Daoy (cell line): ENCODE measurements around the gene PRKD1. TPM values are rescaled to one million over a fixed set of nuclear protein-coding genes. Genes with fewer than 3 reads are reported as not detected.
A peak's percentile ranks its signal among the peaks of the same experiment; 100 is the strongest.

Experiments
- DNase-seq: peaks from one replicate; pipeline ENCODE4 v3.0.0-alpha.2; 2015; ENCODE audit warnings: low read depth
- total RNA-seq: library from RNA; depleted of rRNA; stranded (reverse); fragments of >200 nt; shearing (Covaris generic); gene quantifications from 2 replicates; pipeline ENCODE4 v1.2.3, GENCODE V29; 2014

Gene PRKD1
- total RNA-seq, 1 experiment from 2014 or later = 3.3 TPM

DNA sequence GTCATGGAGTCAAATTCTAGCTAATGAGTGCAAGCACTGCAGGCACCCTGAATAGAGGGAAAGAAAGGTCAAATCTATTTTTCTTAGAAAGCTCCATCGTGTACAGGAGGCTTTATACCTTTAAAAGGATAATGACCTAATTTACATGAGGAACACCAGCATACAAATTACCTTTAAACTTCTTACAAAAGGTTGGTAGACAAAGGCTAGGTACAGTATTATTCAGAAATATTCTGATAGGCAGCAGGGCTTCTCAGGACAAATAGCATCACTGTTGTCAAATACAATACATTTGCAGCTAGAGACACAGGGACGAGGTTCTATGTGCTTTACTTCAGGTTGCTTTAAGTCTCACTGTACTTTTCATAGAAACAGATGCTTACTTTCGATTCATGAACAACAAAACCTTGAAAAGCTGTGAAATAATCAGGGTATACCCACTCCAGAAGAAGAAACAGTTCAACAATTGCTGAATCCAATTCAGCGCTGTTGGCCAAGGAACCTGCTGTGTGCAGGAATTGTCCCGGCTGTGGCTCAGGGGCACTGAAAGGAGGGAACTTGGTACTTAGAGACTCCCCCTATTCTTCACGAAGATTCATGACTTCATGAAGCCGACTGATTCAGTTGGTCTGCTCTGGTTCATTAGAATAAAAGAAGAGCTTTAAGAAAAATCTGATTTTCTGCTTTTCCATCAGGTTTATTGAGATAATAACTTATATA, 252.9 kb downstream of the PRKD1 start:
- no peak for DNase-seq

DNA sequence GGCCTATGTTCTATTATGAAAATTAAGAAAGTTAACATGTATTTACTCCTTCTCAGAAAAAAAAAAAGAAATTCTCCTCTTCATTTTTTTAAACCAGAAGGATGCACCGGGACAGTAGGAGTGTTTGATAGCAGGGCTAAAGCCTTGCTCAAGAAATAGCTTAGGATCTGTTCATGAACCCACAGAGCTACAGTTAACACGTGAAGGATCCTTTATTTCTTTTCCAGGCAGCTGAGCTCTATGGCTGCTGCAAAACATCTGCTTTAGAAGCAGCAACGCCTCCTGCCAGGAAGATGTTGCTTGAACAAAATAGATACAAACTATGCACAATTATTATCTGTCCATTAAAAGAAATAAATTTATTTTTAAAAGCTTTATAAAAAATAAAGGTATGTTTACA, 254.8 kb downstream of the PRKD1 start:
- DNase-seq = no peak

DNA sequence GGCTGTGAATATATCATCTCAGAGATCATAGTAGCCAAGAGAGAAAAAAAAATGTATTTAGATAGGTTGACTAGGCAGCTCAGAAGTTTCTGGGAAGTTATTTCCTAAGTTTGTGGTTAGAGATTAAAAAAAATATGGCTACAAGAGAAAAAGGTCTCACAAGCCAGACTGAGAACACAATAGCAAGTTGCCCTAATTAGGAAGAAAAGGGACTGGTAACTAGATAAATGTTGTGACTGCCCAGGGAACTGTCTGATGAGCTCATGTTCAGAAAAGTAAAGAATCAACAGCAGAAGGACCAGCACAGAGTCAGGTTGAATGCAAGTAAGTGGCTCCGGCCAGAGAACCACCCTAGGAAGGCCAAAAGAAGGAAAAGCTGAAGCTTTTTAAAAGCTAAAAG, 256.6 kb downstream of the PRKD1 start:
- DNase-seq = no peak

DNA sequence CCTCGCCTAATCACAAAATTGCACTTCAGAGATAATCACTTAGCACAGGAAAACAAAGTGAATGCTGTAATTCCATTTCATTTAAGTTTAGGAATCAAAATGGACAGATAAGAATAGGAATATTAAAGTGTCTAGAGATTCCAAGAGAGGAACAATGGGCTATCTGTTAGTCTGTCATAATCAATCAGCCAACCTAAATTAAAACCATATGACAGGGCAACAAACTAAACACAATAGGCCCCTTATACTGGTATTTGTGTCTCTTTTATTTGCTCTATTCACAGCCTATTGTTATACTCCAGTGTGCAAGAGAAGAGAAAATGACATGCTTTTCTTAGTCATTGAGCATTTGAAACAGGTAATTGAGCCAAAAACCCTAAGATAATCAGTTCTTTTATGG, 259.4 kb downstream of the PRKD1 start:
- no peak for DNase-seq

DNA sequence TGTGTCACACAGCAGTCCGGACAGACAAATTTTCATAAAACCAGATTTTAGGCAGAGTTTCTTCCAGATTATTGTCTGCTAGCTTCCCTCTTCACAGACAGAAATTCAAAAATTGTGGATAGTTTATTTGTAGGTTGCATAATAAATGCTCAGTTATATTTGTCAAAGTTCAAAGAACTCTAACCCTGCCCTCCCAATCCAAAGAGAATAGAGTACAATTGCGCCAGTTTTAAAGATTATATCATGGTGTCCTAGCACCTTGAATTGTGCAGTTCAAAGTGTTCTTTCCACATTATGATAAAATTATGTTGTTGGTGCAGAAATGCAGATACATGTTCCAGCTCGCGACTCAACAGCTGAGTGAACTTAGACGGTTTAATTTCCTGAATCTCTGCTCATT, 263.1 kb downstream of the PRKD1 start:
- no peak for DNase-seq

- DNase-seq = no peak
These were observed 264.3 kb downstream of the PRKD1 start for GRCh38 chr14:29663281-29663801.

DNA sequence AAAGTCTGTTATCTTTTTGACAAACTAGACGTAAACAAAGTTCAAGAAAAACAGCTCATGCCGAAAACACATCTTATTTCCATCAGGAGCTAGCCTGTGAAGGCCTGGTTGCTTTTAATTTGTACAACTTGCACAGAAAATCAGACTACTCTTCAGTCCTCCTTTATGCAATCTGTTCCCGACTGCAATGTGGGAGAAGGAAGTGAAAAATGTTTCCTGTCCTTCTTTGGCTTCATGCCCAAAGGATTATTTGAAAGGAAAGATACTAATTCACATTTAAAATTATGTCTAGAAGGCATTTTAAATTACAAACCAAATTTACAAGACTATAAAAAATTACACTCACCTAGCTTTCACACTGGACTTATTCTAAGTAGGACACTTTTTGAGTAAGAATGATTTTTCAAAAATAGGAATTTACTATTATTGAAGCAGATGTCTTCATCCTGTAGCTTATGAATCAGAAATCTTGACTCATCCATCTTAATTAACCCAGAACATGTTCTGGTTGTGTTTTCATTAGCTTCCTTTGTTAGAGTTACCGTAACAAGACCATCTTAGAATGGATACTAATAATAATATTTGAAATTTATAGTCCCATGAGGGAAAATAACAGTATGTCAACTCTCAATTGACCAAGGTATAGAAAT, 272.6 kb downstream of the PRKD1 start:
- DNase-seq = no peak

GRCh38 chr14:29653303-29653702, 274.3 kb downstream of the PRKD1 start:
- no peak for DNase-seq

GRCh38 chr14:29652571-29652970, 275.1 kb downstream of the PRKD1 start:
- DNase-seq = no peak

DNA sequence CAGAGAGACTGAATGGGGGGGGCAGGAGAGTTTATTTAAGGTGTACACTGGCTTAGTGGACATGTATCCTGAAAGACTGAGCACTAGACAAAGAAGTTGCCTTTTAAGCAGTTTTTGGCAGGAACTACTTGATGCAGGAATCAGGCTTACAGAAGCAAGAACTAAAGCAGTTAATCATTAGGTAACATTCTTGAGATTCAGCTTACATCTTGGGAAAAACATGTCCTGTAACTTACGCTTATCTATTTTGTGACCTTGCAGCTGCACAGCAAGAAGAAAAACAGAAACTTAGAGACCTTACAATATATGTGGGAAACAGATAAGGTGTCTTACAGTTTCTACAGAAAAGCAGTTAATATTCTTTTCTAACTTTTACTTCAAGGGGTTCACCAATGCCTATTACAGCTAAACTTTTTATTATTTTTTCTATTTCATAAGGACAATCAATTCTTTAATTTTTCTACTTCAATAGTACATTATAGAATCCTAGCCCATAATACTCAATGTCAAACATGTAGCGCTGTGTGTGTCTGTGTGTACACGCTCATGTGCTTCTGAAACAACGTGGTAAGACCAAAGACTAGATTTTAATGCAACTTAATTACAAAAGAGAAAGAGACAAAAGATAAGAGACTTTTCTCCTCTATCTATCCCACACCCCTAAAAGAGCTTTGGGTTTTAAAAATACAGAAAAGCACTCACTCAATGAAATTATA, 276.9 kb downstream of the PRKD1 start:
- no peak for DNase-seq

DNA sequence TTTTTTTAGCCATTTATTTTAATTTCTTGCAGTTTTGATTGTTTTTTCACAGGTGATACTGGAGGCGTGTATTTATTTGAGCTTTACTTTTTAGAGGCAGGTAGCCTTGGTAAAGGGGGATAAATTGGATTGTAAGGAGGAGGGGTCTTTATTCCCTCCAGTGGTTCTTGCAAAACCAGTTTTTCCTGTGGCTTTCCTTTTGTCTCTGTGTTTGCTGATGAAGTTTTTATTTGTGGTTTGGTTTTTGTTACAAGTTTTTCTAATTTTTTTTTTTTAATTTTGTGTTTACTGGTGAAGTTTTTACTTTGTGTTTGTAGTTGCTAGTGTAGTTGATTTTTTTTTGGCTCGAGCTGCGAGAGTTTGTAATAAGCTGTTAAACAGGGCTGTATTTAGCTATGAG, 278.5 kb downstream of the PRKD1 start:
- DNase-seq = no peak

- no peak for DNase-seq
These were observed 279.6 kb downstream of the PRKD1 start for GRCh38 chr14:29648045-29648444.

DNA sequence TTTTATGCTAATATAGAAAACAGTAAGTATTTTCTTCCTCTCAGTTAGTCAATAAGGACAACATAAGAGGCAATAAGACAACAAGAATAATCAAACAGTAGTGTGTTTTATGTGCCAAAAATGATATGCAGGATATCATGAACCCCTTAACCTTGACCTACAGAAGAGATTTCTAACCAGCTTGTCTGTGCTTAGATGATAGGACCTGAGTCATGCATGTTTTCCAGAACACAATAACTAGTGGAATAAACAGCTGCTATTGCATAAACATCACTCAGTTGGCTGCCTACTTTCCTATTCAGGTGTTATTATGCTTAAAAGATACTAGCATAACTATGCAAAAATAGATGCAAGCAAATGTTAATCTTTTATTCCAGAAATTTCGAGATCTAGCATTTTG, 282.5 kb downstream of the PRKD1 start:
- no peak for DNase-seq

DNA sequence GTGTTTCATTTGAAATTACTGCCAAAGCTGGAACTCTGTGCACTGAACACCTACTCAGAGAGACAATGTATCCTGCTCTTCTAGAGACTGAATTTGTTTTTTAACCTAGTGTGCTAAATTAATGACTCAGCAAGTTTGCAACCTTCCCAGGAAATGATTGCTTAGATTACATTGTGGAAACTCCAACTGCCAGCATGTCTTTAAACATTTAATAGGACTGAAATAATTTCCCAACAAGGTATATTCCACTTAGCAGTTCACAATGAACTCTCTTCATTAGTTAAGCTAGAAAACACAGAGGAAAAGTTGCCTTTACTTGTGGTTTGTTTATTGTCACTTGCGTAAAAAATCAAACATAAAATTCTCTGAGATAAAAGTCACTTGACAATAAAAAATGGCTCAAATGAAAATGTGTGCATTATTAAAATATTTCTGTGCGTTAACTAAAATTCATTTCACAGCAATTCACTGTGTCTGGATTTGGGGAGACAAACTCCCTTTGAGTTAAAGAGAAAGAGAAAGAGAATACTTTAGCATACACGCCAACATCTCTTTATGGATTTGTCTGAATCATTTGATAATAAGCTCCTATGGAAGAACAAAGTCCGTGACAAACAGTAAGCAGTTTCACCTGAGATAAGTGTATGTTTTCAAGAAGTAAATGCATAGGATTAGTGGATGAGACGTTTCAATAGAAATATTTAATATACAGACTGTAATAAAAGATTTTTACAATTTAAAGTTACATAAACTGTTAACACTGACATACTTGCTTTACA, 284.0 kb downstream of the PRKD1 start:
- no peak for DNase-seq

- peak; percentile 74 for DNase-seq
These were observed 290.2 kb downstream of the PRKD1 start for GRCh38 chr14:29637411-29637810.

GRCh38 chr14:29636870-29637269, 290.8 kb downstream of the PRKD1 start:
- DNase-seq = no peak

DNA sequence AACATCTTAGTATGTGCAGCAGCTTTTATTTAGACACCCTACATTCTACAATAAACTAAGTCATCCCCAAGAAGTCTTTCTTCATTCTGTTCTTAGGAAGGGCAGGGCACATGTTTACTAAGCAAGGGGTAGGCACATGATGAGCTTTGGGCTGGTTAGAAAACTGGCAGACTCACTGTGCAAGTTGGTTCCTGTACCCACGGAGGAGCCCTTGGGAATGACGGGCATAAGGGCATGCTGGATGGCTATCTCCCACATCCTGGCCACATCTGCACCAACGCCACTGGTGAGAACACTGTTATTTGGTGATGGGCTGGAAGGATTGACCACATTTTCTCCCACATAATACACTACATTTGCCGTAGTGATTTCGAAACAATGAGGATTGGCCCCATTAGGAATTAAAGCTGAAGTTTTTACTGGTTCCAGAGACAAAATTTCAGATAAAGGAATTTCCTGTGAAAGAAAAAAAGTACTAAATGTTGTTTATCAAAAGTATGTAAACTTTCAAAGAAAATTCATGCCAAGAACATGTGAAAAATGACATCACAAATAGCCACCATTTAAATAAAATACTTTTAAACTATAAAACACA, 297.0 kb downstream of the PRKD1 start:
- DNase-seq = no peak

DNA sequence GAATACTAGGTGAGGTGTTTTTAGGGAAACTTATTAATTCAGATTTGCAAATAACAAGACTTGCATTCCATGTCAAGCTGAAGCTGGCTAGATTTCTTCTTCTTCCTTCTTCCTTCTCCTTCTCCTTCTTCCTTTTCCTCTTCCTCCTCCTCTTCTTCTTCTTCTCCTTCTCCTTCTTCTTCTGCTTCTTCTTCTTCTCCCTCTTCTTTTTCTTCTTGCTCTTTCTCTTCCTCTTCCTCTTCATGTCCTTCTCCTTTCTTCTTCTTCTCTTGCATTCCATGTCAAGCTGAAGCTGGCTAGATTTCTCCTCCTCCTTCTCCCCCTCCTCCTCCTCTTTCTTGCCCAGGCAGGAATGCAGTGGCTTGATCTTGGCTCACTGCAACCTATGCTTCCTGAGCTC, 297.8 kb downstream of the PRKD1 start:
- no peak for DNase-seq

GRCh38 chr14:29627137-29627536, 300.5 kb downstream of the PRKD1 start:
- DNase-seq = peak; percentile 17

DNA sequence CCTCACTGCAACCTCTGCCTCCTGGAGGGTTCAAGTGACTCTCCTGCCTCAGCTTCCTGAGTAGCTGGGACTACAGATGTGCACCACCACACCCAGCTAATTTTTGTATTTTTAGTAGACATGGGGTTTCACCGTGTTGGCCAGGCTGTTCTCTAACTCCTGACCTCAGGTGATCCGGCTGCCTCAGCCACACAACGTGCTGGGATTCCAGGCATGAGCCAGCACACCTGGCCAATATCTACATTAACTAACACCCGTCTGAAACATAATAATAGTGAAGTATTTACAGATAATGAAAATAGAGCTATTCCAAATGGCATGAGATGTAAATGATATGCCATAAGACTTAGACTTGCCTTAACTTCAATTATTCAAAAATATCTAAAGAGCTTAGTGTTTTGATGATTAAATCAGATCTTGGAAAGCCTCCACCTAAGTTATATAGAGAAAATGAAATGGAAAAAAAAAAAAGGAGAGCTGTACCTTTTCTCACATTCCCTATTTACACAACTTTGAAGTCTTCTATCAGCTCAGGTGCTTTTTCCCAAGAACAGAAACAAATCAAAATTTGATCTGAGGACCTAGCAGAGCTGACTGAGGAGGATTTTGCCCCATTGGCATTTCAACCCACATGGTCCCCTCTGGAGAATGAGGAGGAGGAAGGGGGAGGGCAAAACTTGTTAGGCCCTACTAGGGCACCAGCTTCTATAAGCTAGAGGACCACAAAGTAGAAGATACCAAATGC, 309.2 kb downstream of the PRKD1 start:
- DNase-seq = no peak

DNA sequence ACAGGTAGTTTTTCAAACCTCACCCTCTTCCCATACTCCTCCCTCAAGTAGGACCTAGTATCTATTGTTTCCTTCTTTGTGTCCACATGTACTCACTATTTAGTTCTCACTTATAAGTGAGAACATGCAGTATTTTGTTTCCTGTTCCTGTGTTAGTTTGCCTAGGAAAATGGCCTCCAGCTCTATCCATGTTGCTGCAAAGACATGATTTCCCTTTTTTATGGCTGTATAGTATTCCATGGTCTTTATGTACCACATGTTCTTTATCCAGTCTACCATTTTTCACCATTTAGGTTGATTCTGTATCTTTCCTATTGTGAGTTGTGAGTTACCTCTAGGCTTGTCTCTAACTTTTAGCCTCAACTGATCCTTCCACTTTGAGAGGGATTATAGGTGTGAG, 310.7 kb downstream of the PRKD1 start:
- DNase-seq = no peak
